CD4-positive, alpha-beta memory T cell (primary cell): ENCODE results near the gene APOL1. TPM values are rescaled to one million over a fixed set of nuclear protein-coding genes. Genes with fewer than 3 reads are reported as not detected.

ENCODE experiments used
- CTCF ChIA-PET: fragments of 350-600 bp; sonication (Branson Sonifier 250); formaldehyde crosslinking; loops from one replicate; lab custom pipeline; 2021; ENCODE audit warnings: inconsistent platforms; ENCODE audit not compliant: partially characterized antibody; lab: Charles Lee
- POLR2A ChIA-PET: fragments of 350-600 bp; sonication (Branson Sonifier 250); formaldehyde crosslinking; loops from one replicate; lab custom pipeline; 2021; ENCODE audit not compliant: partially characterized antibody; lab: Charles Lee
- DNase-seq, 5 donors: peaks; one replicate each; pipeline versions ENCODE4 v3.0.0 to v3.0.0-alpha.2; 2020 to 2022; ENCODE audit warnings: mixed read lengths in 1 of 5
- H3K27ac ChIP-seq: one replicate; pipeline ENCODE4 v1.7.0; 2013; ENCODE audit warnings: low read depth, low read length
- H3K27me3 ChIP-seq: 2 replicates; pipeline ENCODE4 v1.7.0; 2013; ENCODE audit warnings: mild to moderate bottlenecking, low read length, moderate library complexity; ENCODE audit not compliant: insufficient read depth
- H3K36me3 ChIP-seq: 2 replicates; pipeline ENCODE4 v1.7.0; 2013; ENCODE audit warnings: mild to moderate bottlenecking, low read length, moderate library complexity; ENCODE audit not compliant: insufficient read depth
- H3K4me1 ChIP-seq: 2 replicates; pipeline ENCODE4 v1.7.0; 2013; ENCODE audit warnings: mild to moderate bottlenecking, low read length, moderate library complexity; ENCODE audit not compliant: insufficient read depth
- H3K4me3 ChIP-seq, 2 donors: one replicate each; pipeline ENCODE4 v1.7.0; 2013; ENCODE audit warnings: low read length in 2 of 2, mild to moderate bottlenecking in 1 of 2
- H3K9me3 ChIP-seq, 2 donors: one replicate each; pipeline ENCODE4 v1.7.0; 2013; ENCODE audit warnings: low read length in 2 of 2, control low read depth in 1 of 2; ENCODE audit not compliant: control insufficient read depth in 1 of 2
- H3K27ac Mint-ChIP-seq, 7 donors: one replicate each; pipeline ENCODE4 v1.8.0; 2020 to 2021; ENCODE audit warnings: mixed read lengths in 7 of 7, mild to moderate bottlenecking in 6 of 7, inconsistent platforms in 3 of 7, moderate library complexity in 3 of 7
- H3K27me3 Mint-ChIP-seq, 2 donors: one replicate each; pipeline ENCODE4 v1.8.0; 2020 to 2021; ENCODE audit warnings: mixed read lengths in 2 of 2
- H3K36me3 Mint-ChIP-seq, 2 donors: one replicate each; pipeline ENCODE4 v1.8.0; 2020 to 2021; ENCODE audit warnings: mixed read lengths in 2 of 2, inconsistent platforms in 1 of 2, mild to moderate bottlenecking in 1 of 2
- H3K4me1 Mint-ChIP-seq, 4 donors: one replicate each; pipeline ENCODE4 v1.8.0; 2020 to 2021; ENCODE audit warnings: mixed read lengths in 4 of 4, mild to moderate bottlenecking in 1 of 4
- H3K4me3 Mint-ChIP-seq, 8 donors: one replicate each; pipeline ENCODE4 v1.8.0; 2020 to 2021; ENCODE audit warnings: mixed read lengths in 8 of 8, mild to moderate bottlenecking in 7 of 8, moderate library complexity in 6 of 8, inconsistent platforms in 3 of 8
- H3K9me3 Mint-ChIP-seq, 8 donors: one replicate each; pipeline ENCODE4 v1.8.0; 2020 to 2021; ENCODE audit warnings: mixed read lengths in 8 of 8, mild to moderate bottlenecking in 5 of 8, inconsistent platforms in 3 of 8, moderate library complexity in 1 of 8
- intact Hi-C: fragments of 100-400 bp; cut with micrococcal nuclease; formaldehyde crosslinking; loops from one replicate; pipeline ENCODE4 v1.15.1; 2023
- polyA plus RNA-seq, 2 donors: library from polyadenylated mRNA; unstranded; fragments of 300-500 nt; fragmentation: Illumina TruSeq; gene quantifications; one replicate each; pipeline ENCODE4 v1.2.3, GENCODE V29; 2021
- total RNA-seq, 2 experiments: library from RNA; stranded (reverse); gene quantifications; one replicate each; pipeline ENCODE4 v1.2.3, GENCODE V29; 2021

APOL1 gene
- total and polyA plus RNA-seq, 4 experiments from 2014 or later, result 6.3 to 31.2 (median 26.2) TPM

- Mint-ChIP-seq H3K27me3 (no peaks in the 10 kb centered on the region), H3K9me3 (peaks cover 0 to 10% (median 4%) of the 10 kb centered on the region in 8 donors), H3K36me3 (peaks cover 0 to 6% of the 10 kb centered on the region in 2 donors), H3K4me3 (no peak overlapping the region), H3K4me1 (peaks cover 8 to 16% (median 11%) of the 10 kb centered on the region in 4 donors), H3K27ac (no peak overlapping the region)
- H3K36me3 ChIP-seq, result no peaks in the 10 kb centered on the region
- intact Hi-C loops, result no loop called here
- no peak overlapping the region for H3K27ac ChIP-seq
- peaks cover 8% of the 10 kb centered on the region for H3K4me1 ChIP-seq
- POLR2A ChIA-PET, result interaction anchor here (1.5 kb wide), 1 partner anchor 45 kb away, joined by 3 read pairs; no protein-coding TSS in a partner anchor
- DNase-seq, result no peak
- no peaks in the 10 kb centered on the region for H3K9me3 ChIP-seq
- CTCF ChIA-PET, result interaction anchor here (1.2 to 2.7 kb wide), 3 partner anchors 8 to 57 kb away, joined by 3 to 12 read pairs (median 8); partner anchors contain the start of gene APOL1
- no peaks in the 10 kb centered on the region for H3K27me3 ChIP-seq
- H3K4me3 ChIP-seq, result no peak overlapping the region
Observed at GRCh38 chr22:36243986-36244385, 8.9 kb upstream of the APOL1 start.

GRCh38 chr22:36244522-36245391, 8.2 kb upstream of the APOL1 start:
- CTCF ChIA-PET, result interaction anchor here (1.2 kb wide), 1 partner anchor 56 kb away, joined by 3 read pairs; no protein-coding TSS in a partner anchor

DNA sequence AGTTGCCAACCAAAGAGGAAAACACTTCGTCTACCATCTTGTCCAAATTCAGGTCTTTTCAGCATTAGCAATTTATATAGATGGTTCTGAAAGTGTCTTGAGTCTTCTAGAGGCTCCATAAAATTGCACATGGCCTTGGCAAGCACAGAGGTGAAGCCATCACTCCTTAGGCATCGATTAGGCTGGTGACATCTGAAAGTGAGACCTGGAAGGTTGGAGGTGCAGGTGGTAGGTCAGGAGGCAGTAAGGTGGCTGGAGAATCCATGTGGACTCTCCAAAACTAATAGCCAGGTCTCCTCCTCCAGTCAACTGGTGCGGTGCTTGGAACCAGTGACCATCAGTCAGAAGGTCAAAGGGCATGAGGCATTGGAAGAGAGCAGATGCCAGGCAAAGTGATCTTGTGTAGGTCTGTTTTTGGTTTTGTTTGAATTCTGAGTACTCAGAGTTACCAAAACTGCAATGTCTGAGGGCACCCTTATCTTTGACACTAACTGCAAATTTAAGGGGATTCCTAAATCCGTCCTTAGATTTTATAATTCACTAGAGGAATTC, 7.1 kb upstream of the APOL1 start:
- H3K9me3 Mint-ChIP-seq, result peaks cover 0 to 10% (median 4%) of the 10 kb centered on the region in 8 donors
- Histone ChIP-seq H3K9me3 (no peaks in the 10 kb centered on the region), H3K4me3 (no peak overlapping the region), H3K27me3 (no peaks in the 10 kb centered on the region), H3K36me3 (no peaks in the 10 kb centered on the region), H3K4me1 (no peaks in the 10 kb centered on the region), H3K27ac (no peak overlapping the region)
- no peaks in the 10 kb centered on the region for H3K4me1 Mint-ChIP-seq
- ChIA-PET CTCF (no interaction called here), POLR2A (no interaction called here)
- no peaks in the 10 kb centered on the region for H3K36me3 Mint-ChIP-seq
- no peak overlapping the region for H3K27ac Mint-ChIP-seq
- no peak overlapping the region for H3K4me3 Mint-ChIP-seq
- no peak for DNase-seq
- intact Hi-C loops, result no loop called here
- no peaks in the 10 kb centered on the region for H3K27me3 Mint-ChIP-seq

More at GRCh38 chr22:36244522-36245391, 8.2 kb upstream of the APOL1 start:
- Histone ChIP-seq H3K36me3 (no peaks in the 10 kb centered on the region), H3K9me3 (no peaks in the 10 kb centered on the region), H3K27me3 (no peaks in the 10 kb centered on the region), H3K4me3 (no peak overlapping the region), H3K4me1 (peaks cover 5% of the 10 kb centered on the region), H3K27ac (no peak overlapping the region)
- Mint-ChIP-seq H3K27ac (peak overlapping the region in 1 of 7 donors; percentile 26), H3K9me3 (peaks cover 0 to 10% (median 4%) of the 10 kb centered on the region in 8 donors), H3K27me3 (no peaks in the 10 kb centered on the region), H3K36me3 (no peaks in the 10 kb centered on the region), H3K4me1 (peaks cover 3 to 8% (median 5%) of the 10 kb centered on the region in 4 donors), H3K4me3 (no peak overlapping the region)
- DNase-seq, result no peak
- POLR2A ChIA-PET, result no interaction called here
- intact Hi-C loops, result no loop called here

DNA sequence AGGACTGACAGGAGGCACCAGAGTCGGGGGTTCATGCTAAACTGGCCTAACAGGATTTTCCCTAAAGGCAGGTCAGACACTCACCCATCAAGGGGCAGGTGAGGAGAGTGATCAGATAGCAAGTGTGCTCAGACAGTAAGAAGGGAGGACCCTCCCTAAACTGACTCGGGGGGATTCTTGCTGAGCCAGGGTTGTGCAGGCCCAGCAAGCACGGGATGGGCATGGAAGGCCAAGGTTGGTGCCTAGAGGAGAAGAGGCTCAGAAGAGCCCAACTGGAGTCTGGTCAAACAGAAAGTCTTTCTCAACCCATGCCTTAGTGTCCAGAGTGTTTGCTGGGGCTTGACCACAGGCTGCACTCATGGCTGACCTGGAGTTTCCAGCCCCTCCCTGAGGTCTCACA, 6.2 kb upstream of the APOL1 start:
- H3K27me3 Mint-ChIP-seq, result no peaks in the 10 kb centered on the region
- ChIA-PET POLR2A (no interaction called here), CTCF (no interaction called here)
- Histone ChIP-seq H3K4me1 (no peaks in the 10 kb centered on the region), H3K36me3 (no peaks in the 10 kb centered on the region), H3K27me3 (no peaks in the 10 kb centered on the region), H3K4me3 (no peak overlapping the region), H3K27ac (no peak overlapping the region), H3K9me3 (no peaks in the 10 kb centered on the region)
- intact Hi-C loops, result no loop called here
- H3K9me3 Mint-ChIP-seq, result peaks cover 0 to 10% (median 4%) of the 10 kb centered on the region in 8 donors
- no peak for DNase-seq
- H3K27ac Mint-ChIP-seq, result no peak overlapping the region
- H3K36me3 Mint-ChIP-seq, result no peaks in the 10 kb centered on the region
- peak overlapping the region in 1 of 8 donors; percentile 14 for H3K4me3 Mint-ChIP-seq
- H3K4me1 Mint-ChIP-seq, result peaks cover 0 to 6% (median 2%) of the 10 kb centered on the region in 4 donors

DNA sequence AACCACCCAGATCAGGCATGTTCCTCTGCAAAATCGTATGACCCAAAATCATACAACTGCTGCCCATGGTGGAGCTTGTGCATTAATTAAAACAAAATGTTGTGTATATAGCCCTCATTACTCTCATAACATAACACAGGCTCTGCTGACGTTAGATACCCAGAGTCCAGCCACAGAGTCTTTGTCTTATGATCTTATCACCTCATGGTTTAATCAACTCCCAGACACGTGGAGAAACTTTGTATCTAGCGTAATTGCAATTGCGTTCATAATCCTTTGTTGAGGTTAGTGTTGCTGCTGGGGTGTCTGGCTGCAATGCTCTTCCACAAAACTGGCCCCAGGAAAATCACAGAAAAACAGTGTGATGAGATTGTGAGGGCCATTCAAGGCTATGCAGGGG, 5.0 kb upstream of the APOL1 start:
- Mint-ChIP-seq H3K4me1 (peaks cover 7 to 18% (median 11%) of the 10 kb centered on the region in 4 donors), H3K27me3 (no peaks in the 10 kb centered on the region), H3K4me3 (no peak overlapping the region), H3K9me3 (peaks cover 0 to 4% (median 0%) of the 10 kb centered on the region in 8 donors), H3K36me3 (peaks cover 0 to under 1% of the 10 kb centered on the region in 2 donors), H3K27ac (no peak overlapping the region)
- Histone ChIP-seq H3K4me3 (no peak overlapping the region), H3K27me3 (no peaks in the 10 kb centered on the region), H3K9me3 (no peaks in the 10 kb centered on the region), H3K36me3 (no peaks in the 10 kb centered on the region), H3K4me1 (peaks cover 6% of the 10 kb centered on the region), H3K27ac (no peak overlapping the region)
- ChIA-PET CTCF (interaction anchor here (1.3 kb wide), 1 partner anchor 8 kb away, joined by 4 read pairs; the partner anchor contains the start of gene APOL2), POLR2A (no interaction called here)
- intact Hi-C loops, result no loop called here
- DNase-seq, result no peak

DNA sequence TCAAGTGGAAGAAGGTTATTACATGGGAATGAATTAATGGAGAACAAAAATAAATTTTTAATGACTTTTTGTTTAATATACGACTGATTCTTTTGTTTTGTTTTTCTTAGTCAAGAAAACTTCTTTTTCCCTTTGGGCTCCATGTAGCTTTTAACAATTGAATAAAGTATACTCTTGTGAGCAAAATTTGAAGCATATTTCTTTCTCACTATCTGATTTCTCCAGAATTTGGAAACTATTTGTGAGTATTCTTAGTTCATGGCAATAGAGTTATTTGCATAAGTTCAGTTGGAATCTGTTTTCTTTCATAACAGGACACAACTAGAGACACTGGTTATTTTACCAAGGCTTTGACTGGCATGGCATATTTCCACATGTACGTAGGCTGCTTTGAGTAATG, 3.8 kb upstream of the APOL1 start:
- Mint-ChIP-seq H3K27ac (no peak overlapping the region), H3K4me3 (no peak overlapping the region), H3K27me3 (no peaks in the 10 kb centered on the region), H3K4me1 (peaks cover 14 to 30% (median 21%) of the 10 kb centered on the region in 4 donors), H3K9me3 (peaks cover 0 to 4% (median 0%) of the 10 kb centered on the region in 8 donors), H3K36me3 (peaks cover 0 to 10% of the 10 kb centered on the region in 2 donors)
- ChIA-PET POLR2A (no interaction called here), CTCF (interaction anchor here (1.3 kb wide), 1 partner anchor 9 kb away, joined by 4 read pairs; the partner anchor contains the start of gene APOL2)
- H3K36me3 ChIP-seq, result no peaks in the 10 kb centered on the region
- DNase-seq, result no peak
- H3K27me3 ChIP-seq, result no peaks in the 10 kb centered on the region
- intact Hi-C loops, result no loop called here
- no peak overlapping the region for H3K4me3 ChIP-seq
- H3K9me3 ChIP-seq, result no peaks in the 10 kb centered on the region
- H3K4me1 ChIP-seq, result peaks cover 15% of the 10 kb centered on the region
- no peak overlapping the region for H3K27ac ChIP-seq
